Vagina (tissue), 2 donors: ENCODE measurements around the gene CNFN.

ENCODE experiments used
- CTCF ChIP-seq, 3 experiments: fragments of 450-650 bp in 2 of 3; fragments of 200-600 bp in 1 of 3; sonication (generic) in 1 of 3; IDR thresholded peaks; one replicate each; pipeline ENCODE4 v1.5.1; 2017 to 2019; ENCODE audit warnings: antibody characterized with exemption in 3 of 3, mild to moderate bottlenecking in 2 of 3, moderate library complexity in 2 of 3
- POLR2A ChIP-seq, 2 donors: fragments of 450-650 bp; IDR thresholded peaks; one replicate each; pipeline ENCODE4 v1.6.1; 2017; ENCODE audit warnings: antibody characterized with exemption in 2 of 2, mild to moderate bottlenecking in 2 of 2, moderate library complexity in 2 of 2
- POLR2AphosphoS5 ChIP-seq, 2 donors: sonication (generic); formaldehyde crosslinking; IDR thresholded peaks; one replicate each; pipeline ENCODE4 v1.9.0; 2017; ENCODE audit warnings: antibody characterized with exemption in 2 of 2, mild to moderate bottlenecking in 2 of 2, low read depth in 1 of 2; ENCODE audit not compliant: insufficient read depth in 1 of 2

DNA sequence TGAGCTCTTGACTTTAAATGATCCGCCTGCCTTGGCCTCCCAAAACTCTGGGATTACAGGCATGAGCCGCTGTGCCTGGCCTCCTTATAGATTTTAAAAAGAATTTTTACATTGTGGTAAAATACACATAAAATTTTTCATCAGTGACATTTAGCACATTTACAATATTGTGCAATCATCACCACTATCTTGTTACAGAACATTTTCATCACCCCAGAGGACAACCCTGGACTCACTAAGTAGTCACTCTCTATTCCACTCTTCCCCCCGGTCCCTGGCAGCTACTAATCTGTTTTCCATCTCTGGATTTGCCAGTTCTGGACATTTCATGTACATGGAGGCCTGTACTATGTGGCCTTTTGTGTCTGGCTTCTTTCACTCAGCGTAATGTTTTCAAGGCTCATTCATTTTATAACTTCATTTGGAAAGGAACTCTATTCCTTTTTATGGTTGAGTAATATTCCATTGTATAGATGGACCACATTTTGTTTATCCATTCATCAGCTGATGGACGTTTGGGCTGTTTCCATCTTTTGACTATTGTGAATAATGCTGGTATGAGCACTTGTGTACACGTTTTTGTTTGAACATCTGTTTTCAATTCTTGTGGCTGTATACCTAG, 44.8 kb downstream of the CNFN start:
- TF ChIP-seq CTCF (IDR thresholded peaks at IDR 0.05) (no peak), POLR2A (IDR thresholded peaks at IDR 0.05) (no peak), POLR2AphosphoS5 (IDR thresholded peaks at IDR 0.05; ENCODE audit: insufficient read depth in 1 of 2, low read depth in 1 of 2) (no peak)
